ENCODE results near the gene OMD.

- TF ChIP-seq SRF (IDR thresholded peaks at IDR 0.05; ENCODE audit: low read depth) (no peak), JUND (IDR thresholded peaks at IDR 0.05) (no peak), CTCF (IDR thresholded peaks at IDR 0.05 in 2 of 3, conservative IDR thresholded peaks at IDR 0.05 in 1 of 3; ENCODE audit: borderline replicate concordance in 1 of 3, insufficient read depth in 1 of 3, low read depth in 2 of 3, low read length in 2 of 3) (no peak), ZBTB33 (IDR thresholded peaks at IDR 0.05; ENCODE audit: extremely low read depth, insufficient replicate concordance, low read length) (no peak), RAD21 (IDR thresholded peaks at IDR 0.05; ENCODE audit: low read depth) (no peak), EZH2 (IDR thresholded peaks at IDR 0.05) (no peak)
- TF ChIP-seq, protein P1, sequence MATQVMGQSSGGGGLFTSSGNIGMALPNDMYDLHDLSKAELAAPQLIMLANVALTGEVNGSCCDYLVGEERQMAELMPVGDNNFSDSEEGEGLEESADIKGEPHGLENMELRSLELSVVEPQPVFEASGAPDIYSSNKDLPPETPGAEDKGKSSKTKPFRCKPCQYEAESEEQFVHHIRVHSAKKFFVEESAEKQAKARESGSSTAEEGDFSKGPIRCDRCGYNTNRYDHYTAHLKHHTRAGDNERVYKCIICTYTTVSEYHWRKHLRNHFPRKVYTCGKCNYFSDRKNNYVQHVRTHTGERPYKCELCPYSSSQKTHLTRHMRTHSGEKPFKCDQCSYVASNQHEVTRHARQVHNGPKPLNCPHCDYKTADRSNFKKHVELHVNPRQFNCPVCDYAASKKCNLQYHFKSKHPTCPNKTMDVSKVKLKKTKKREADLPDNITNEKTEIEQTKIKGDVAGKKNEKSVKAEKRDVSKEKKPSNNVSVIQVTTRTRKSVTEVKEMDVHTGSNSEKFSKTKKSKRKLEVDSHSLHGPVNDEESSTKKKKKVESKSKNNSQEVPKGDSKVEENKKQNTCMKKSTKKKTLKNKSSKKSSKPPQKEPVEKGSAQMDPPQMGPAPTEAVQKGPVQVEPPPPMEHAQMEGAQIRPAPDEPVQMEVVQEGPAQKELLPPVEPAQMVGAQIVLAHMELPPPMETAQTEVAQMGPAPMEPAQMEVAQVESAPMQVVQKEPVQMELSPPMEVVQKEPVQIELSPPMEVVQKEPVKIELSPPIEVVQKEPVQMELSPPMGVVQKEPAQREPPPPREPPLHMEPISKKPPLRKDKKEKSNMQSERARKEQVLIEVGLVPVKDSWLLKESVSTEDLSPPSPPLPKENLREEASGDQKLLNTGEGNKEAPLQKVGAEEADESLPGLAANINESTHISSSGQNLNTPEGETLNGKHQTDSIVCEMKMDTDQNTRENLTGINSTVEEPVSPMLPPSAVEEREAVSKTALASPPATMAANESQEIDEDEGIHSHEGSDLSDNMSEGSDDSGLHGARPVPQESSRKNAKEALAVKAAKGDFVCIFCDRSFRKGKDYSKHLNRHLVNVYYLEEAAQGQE (IDR thresholded peaks at IDR 0.05; ENCODE audit: low read depth) = no peak
These were observed 16.5 kb downstream of the OMD start for GRCh38 chr9:92407818-92408217.
